Activated naive CD4-positive, alpha-beta T cell treated with anti-CD3 and anti-CD28 coated beads for 36 hours (primary cell): ENCODE measurements around the gene NGEF. TPM values are rescaled to one million over a fixed set of nuclear protein-coding genes. Genes with fewer than 3 reads are reported as not detected.

Source experiments
- CTCF ChIA-PET: fragments of 350-600 bp; sonication (Branson Sonifier 250); formaldehyde crosslinking; loops from one replicate; lab custom pipeline; 2021; ENCODE audit warnings: antibody characterized with exemption; lab: Charles Lee
- DNase-seq: peaks from one replicate; pipeline ENCODE4 v3.0.0-alpha.2; 2020
- H3K27ac Mint-ChIP-seq: one replicate; pipeline ENCODE4 v1.8.0; 2021; ENCODE audit warnings: mild to moderate bottlenecking, mixed read lengths
- H3K27me3 Mint-ChIP-seq: one replicate; pipeline ENCODE4 v1.8.0; 2021; ENCODE audit warnings: low read depth, mixed read lengths
- H3K36me3 Mint-ChIP-seq: one replicate; pipeline ENCODE4 v1.8.0; 2021; ENCODE audit warnings: low read depth, mixed read lengths
- H3K4me1 Mint-ChIP-seq: one replicate; pipeline ENCODE4 v1.8.0; 2021; ENCODE audit warnings: low read depth, mixed read lengths
- H3K4me3 Mint-ChIP-seq: one replicate; pipeline ENCODE4 v1.8.0; 2021; ENCODE audit warnings: mild to moderate bottlenecking, moderate library complexity, mixed read lengths
- H3K9me3 Mint-ChIP-seq: one replicate; pipeline ENCODE4 v1.8.0; 2021; ENCODE audit warnings: mixed read lengths
- intact Hi-C: fragments of 100-400 bp; cut with micrococcal nuclease; formaldehyde crosslinking; loops from one replicate; pipeline ENCODE4 v1.15.1; 2023
- total RNA-seq, 2 experiments: library from RNA; stranded (reverse); gene quantifications; one replicate each; pipeline ENCODE4 v1.2.3, GENCODE V29; 2021

Gene NGEF
- total RNA-seq, 2 experiments from 2014 or later: 0.12 TPM; not detected in 1

DNA sequence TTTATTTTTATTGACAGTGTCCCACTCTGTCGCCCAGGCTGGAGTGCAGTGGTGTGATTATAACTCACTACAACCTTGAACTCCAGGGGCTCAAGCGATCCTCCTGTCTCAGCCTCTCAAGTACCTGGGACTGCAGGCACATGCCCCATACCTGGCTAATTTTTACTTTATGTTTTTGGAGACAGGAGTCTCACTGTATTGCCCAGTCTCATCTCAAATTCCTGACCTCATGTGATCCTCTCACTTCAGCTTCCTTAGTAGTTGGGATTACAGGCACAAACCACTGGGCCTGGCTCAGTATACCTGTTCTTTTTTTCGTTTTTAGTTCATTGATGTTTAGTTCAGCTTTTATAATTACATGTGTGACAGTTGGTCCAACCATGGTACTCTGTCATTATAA is 183.1 kb downstream of the NGEF start:
- DNase-seq: no peak
- H3K9me3 Mint-ChIP-seq: peaks cover 2% of the 10 kb centered on the region
- no peaks in the 10 kb centered on the region for H3K4me1 Mint-ChIP-seq
- H3K27ac Mint-ChIP-seq: no peak overlapping the region
- no peak overlapping the region for H3K4me3 Mint-ChIP-seq
- H3K36me3 Mint-ChIP-seq: peaks cover 31% of the 10 kb centered on the region
- CTCF ChIA-PET: no interaction called here
- intact Hi-C loops: no loop called here
- H3K27me3 Mint-ChIP-seq: no peaks in the 10 kb centered on the region

Other genes with a start within 250 kb of the NGEF start
- not detected for gene KCNJ13, start 236.7 kb downstream of the NGEF start, total RNA-seq
- 1 to 10 TPM in 1 of 2 experiments, under 1 TPM in 1; 0.72 to 1.1 TPM for gene SNORC, start 143.0 kb downstream of the NGEF start, total RNA-seq
- gene NEU2, start 19.4 kb upstream of the NGEF start, total RNA-seq: not detected
- gene INPP5D, start 47.1 kb upstream of the NGEF start, total RNA-seq: 10 to 100 TPM; 50.9 to 51.0 TPM
- 10 to 100 TPM; 21.2 to 24.2 TPM for gene ATG16L1, start 238.4 kb upstream of the NGEF start, total RNA-seq